DOHH2 (cell line): ENCODE data around the gene ITGA11.

Experiments used
- CTCF ChIP-seq: fragments of 200-600 bp; sonication (generic); IDR thresholded peaks from one replicate; pipeline ENCODE4 v1.5.1; 2014; ENCODE audit warnings: antibody characterized with exemption, mild to moderate bottlenecking, low read depth, low read length; ENCODE audit not compliant: poor library complexity, severe bottlenecking
- EZH2phosphoT487 ChIP-seq: fragments of 200-600 bp; sonication (generic); IDR thresholded peaks from 2 replicates; pipeline ENCODE4 v1.6.1; 2017; ENCODE audit warnings: borderline replicate concordance, mild to moderate bottlenecking, antibody characterized with exemption, low read length, moderate library complexity, mixed read lengths

- TF ChIP-seq CTCF (no peak), EZH2phosphoT487 (no peak)
Measured at GRCh38 chr15:68334661-68335124, 97.3 kb downstream of the ITGA11 start.
